GM18526 (cell line): ENCODE data around the gene BRME1.

Experiments
- POLR2A ChIP-seq: IDR thresholded peaks from 3 replicates; pipeline ENCODE4 v1.6.1; 2011; ENCODE audit not compliant: insufficient read length; ENCODE audit errors: extremely low read depth

BRME1 gene

DNA sequence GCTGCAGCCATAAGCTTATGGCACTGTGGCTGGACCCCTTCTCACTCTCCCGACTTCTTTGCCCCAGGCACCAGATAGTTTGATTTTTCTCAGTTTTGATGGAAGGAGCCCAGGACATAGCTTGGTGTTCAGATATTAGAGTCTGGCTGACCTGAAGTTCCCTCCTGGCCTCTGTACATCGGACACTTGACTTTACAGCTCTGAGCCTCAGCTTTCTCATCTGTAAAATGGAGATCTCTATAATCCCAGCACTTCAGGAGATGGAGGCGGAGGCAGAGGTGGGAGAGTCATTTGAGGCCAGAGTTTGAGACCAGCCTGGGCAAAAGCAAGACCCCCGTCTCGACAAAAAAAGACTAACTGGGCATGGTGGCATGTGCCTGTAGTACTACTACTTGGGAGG is 993 bp upstream of the BRME1 start:
- TF ChIP-seq POLR2A: no peak

DNA sequence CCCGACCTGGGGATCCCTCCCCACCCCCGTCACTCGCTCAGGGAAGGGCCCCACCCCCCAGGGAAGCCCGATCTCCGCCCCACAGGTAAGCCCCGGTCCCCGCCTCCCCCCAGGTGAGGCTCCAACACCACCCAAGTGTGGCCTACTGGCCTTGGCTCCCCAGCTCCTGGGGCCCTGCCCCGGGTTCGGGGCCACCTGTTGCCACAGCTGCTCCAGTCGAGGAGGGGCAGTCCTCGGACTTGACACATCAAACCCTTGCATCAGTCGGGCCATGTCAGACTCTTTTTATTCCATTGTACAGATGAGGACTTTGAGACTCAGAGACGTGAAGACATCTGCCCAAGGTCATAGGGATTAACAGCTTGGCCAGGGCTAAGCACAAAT is 596 bp upstream of the BRME1 start:
- no peak for TF ChIP-seq POLR2A

DNA sequence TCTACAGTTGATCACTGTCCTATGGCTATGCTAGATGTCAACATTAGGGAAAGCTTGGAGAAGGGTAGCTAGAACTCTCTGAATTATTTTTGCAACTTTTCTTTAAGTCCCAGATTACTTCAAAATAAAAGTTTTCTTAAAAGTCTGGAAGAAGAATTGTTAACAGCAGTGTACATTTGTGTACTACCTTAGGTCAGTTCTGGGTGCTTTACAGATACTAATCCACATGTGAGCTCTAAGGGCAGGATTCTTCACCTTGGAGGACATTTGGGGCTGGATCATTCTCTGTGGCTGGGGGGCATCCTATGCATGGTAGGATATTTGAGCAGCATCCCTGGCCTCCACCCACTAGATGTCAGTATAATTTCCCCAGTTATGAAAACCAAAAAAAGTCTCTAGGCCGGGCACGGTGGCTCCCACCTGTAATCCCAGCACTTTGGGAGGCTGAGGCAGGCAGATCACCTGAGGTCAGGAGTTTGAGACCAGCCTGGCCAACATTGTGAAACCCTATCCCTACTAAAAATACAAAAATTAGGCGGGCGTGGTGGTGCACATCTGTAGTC is 2.8 kb downstream of the BRME1 start:
- no peak for TF ChIP-seq POLR2A

DNA sequence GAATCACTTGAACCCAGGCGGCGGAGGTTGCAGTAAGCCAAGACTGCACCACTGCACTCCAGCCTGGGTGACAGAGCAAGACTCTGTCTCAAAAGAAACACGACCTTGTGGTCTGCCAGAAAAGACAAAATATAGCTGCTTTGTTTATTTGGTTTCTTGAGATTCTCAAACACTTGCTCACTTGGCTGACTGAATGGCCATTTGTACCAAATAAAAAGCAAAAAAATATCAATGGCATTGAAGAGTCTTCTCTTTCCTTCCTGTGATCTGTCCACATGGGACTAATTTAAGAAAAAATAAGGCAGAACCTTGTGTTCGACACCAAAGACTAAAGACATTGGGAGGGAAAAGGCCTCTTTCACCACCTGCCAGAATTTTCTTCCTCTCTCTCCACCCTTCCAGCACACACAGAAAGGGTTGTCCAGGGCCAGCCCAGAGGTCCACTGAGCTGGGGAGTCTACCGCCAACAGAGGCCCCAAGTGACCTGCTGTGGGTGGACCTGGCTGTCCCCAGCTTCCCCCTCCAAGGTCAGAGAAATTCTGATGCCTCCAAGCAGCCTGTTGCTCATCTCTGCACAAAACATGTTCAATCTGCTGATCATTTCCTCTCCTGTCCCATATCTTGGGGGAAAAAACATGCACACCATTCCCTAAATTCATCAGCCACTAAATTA is 5.9 kb downstream of the BRME1 start:
- no peak for TF ChIP-seq POLR2A

DNA sequence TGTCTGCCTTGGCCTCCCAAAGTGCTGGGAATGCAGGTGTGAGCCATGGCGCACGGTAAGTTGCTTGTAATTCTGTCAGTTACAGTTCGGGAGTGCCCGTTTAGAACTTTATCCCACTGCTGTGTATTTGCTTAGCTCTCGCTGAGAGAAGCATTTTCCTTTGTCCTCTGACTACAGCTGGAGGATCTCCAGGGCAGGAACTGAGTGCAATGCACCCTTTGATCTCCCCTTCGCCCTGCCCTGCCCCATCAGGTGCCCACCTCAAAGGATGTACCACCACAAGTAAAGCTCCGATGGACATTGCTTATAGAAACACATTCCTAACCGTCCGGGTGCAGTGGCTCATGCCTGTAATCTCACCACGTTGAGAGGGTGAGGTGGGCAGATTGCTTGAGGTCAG is 6.5 kb downstream of the BRME1 start:
- no peak for TF ChIP-seq POLR2A

DNA sequence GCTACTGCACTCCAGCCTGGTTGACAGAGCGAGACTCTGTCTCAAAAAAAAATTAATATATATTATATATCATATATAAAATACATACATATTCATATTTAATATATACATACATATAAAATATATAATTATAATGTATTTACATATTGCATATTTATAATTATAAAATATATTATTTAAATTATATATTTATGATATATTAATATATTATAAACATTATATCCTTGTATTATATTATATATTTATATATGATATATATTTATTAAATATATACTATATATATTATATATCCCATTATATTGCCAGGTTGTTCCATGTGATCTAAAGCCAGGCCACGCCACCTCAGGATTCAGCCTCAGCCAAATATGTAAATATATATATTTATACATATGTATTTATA is 9.7 kb downstream of the BRME1 start:
- no peak for TF ChIP-seq POLR2A

DNA sequence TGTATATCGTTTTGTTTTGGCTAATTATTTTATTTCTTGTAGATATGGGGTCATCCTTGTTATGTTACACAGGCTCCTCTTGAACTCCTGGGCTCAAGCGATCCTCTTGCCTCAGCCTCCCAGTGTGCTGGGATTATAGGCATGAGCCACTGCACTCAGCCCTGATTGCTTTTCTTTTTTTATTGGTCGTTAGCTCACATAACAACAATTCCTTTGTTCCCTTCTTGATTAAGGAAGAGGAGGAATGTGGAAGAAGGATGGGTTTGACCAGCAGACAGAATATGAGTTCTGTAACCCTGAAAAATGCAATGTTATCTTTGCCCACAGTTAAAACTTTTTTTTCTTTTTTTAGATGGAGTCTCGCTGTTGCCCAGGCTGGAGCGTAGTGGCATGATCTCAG is 11.4 kb downstream of the BRME1 start:
- no peak for TF ChIP-seq POLR2A

DNA sequence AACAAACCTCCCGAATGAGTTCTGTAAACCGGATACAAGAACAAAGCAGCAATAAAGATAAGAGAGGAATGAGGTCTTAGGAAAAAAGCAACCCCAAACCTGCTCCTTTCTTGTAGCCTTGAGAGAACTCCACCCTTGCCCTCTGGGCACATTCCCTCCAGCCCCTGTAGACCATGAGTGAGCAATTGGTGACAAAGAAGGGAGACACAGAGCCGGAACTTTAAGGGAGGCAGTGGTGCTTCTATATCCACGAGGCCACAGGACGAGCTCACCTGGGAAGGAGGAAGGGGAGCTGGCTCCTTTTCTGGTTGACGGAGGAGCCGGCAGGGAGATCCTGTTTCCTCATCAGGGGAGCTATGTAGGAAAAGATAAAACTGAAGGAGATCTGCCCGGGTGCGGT is 13.0 kb downstream of the BRME1 start:
- no peak for TF ChIP-seq POLR2A

DNA sequence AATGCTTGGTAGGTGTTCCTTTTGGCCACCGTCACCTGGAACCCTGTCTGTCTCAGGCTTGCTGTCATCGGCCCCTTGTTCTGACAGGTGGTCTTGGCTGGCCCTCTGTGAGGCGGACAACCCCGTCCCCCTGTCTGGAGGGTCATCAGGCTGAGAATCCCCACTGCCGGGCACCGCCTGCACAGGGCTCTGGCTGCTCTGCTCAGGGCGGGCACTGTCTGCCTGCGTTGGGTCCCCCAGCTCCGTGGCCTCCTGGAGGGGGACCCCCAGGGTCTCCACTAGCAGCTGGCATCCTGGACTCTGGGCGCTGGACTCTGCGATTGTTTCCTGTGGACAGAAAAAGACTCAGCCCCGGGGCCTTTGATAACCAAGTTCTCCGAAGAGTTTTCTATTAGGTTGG is 15.8 kb downstream of the BRME1 start:
- no peak for TF ChIP-seq POLR2A

DNA sequence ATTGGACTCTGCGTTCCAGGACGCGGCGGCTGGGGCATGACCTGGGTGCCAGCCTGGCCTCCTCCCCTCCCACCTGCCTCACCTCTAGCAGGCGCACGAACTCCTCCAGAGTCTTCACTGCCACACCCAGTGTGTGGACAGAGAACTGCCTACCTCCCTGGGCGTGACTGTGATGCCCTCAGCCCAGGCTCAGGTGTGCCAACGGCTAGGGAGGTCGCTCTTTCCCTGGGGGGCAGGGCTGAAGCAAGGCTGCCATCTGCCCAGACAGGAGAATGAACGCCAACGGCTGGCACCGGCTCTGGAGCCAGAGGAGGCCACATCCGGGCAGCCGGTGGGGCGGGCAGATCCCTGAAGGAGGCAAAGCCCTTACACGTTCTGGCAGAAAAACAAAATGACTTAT is 17.6 kb downstream of the BRME1 start:
- TF ChIP-seq POLR2A: no peak

DNA sequence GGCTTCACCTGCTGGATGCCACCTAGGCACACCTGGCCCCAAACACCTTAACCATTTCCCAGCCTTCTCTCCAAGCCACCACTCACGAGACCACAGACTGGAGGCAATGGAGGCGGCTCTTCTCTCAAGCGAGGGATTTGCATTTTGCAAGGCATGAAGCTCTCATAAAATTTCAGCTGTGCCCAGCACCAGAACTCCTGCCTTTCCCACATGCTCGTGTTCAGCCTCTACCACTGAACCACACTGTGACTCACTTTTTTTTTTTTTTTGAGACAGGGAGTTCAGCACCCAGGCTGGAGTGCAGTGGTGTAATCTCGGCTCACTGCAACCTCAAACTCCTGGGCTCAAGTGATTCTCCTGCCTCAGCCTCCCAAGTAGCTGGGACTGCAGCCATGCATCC is 18.4 kb downstream of the BRME1 start:
- TF ChIP-seq POLR2A: no peak

DNA sequence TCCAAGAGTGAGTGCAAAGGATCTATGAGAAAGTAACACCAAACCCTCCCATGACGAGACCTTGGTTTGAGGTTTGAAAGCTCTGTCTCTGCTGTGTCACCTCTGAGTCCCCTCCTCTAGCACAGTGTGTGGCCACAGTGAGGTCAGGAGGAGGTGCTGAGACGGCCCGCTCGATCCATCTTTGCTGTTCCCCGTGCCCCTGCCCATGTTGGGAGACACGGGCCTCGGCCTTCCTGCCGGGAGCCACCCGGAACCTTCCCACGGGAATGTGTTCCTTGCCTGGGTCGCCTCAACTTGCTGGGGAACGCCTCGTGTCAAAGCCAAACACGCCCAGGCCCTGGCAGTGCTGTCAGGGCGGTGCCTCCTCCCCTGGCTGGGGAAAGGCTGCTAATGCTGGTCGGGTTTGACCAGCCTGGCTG is 18.9 kb downstream of the BRME1 start:
- no peak for TF ChIP-seq POLR2A

DNA sequence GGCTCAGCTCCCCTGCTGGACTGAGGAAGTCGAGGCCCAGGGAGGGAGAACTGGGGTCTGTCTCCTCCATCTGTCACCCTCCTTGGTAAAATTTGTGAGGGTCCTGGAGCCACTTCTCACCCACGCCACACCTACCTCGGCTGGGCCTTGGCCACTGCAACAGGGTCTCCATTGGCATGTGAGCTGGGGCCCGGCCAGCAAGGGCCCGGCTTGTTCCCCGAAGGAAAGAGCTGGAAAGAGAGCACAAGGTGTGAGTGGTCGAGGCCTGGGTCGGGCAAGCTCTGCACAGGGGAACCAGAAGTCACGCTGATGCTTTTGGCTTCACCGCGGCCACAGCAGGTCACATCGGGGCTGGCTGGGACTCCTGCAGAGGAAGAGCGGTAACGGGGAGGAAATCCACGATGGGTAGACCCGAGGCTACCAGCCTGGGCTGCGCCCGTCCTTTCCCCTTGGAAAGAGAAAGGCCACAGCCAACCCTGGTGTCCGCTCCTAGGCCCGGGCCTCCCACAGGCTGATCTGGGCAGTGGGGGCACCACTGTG is 20.0 kb downstream of the BRME1 start:
- no peak for TF ChIP-seq POLR2A

DNA sequence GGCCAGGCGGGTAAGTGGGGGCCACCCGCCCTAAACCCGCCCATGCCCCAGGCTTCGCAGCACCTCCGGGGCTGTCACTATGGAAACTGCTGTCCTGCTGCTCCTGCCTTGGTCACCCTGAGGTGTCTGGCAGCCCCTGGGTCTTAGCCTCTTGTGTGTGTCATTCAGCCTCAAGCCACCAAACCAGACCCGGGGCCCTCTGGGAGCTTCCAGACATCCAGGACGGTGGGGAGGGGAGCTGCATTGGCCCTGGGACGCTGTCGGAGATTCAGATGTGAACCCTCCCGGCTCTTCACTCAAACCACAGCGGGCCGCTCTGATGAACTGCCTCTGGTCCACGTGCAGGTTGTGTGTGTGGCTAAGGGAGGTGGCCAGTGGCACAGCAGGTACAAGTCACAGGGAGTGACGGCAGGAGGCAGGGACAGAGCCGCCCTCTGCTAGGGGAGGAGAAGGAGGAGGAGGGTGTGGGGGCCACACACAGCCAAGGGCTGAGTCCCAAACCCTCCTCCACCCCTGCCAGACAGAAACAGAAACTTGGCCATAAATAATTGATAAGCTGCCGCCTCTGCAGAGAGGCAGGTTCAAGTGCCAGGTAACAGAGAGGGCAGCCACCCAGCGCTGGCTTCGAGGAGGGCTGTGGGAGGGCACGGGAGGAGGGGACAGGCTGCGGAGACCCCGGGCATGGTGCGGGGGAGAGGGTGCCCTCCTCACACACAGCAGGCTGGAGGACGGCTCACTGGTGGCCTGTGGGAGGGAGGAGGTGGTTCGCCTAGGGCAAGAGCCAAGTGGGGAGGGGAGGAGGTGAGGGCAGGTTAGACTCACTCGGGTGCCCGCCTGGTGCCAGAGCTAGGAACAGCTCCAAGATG is 21.0 kb downstream of the BRME1 start:
- TF ChIP-seq POLR2A: no peak

DNA sequence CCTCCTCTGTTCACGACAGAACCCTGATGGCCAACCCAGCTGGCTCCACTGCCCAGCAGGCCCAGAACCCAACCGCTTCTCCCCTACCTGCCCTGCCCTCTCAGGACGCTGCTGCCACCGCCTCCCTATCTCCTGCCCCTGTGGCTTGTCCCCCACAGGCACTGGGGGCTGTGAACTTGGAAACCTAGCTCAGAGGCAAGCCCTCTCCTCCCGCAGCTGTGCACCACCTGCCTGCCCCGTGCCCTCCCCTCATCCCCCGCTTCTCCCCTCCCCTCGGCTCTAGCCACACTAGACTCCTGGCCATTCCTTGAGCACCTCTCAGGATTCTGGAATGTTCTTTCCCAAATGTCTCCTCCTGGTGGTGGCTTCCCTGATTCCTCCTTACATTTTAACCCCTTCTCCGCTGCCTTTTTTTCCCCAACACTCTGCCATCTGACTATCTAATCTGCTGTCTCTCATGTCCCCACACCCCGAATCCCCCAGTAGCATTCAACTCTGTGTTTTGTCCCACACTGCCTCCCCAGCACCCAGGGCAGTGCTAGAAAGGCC is 22.3 kb downstream of the BRME1 start:
- TF ChIP-seq POLR2A: no peak

DNA sequence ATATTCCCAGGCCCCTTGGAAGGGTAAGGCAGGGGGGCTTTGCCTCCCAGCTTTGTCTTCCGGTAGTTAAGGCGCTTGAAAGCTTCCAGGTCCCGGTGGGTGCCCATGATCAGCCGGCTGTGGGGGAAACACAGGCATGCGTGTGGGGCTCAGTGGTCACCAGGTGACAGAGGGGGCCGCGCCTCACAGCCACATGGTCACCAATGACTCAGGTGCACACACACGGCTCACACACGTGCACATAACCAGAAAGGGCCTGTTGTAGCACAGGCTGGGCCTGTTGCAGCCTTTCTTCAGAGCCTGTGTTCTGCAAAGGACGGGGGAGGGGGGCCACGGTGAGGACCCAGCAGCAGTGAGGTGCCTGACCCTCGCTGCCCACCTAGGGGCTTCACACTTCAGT is 23.1 kb downstream of the BRME1 start:
- TF ChIP-seq POLR2A: no peak
